Measurements from ENCODE around the gene NATD1.
"Not testable (repeated sequence)": the region's sequence is repeated elsewhere in the genome, so short reads cannot be mapped to it uniquely, and the experiment has no call there.

The NATD1 gene

GRCh38 chr17:21192414-21192813 is 60.8 kb downstream of the NATD1 start:
- H3K36me3 Mint-ChIP-seq (ENCODE audit: low read depth) = peaks cover 35% of the 10 kb centered on the region
- not testable (repeated sequence) for H3K27ac Mint-ChIP-seq; H3K4me3 Mint-ChIP-seq; H3K9me3 Mint-ChIP-seq; H3K27me3 Mint-ChIP-seq; H3K4me1 Mint-ChIP-seq (ENCODE audit: low read depth)

- Mint-ChIP-seq H3K27ac (no peak overlapping the region), H3K27me3 (no peaks in the 10 kb centered on the region), H3K36me3 (ENCODE audit: low read depth) (peaks cover 29% of the 10 kb centered on the region), H3K9me3 (no peaks in the 10 kb centered on the region), H3K4me3 (no peak overlapping the region), H3K4me1 (ENCODE audit: low read depth) (no peaks in the 10 kb centered on the region)
Observed at GRCh38 chr17:21191698-21192097, 61.5 kb downstream of the NATD1 start.

- no peaks in the 10 kb centered on the region for H3K27me3 Mint-ChIP-seq
- H3K9me3 Mint-ChIP-seq = no peaks in the 10 kb centered on the region
- H3K4me1 Mint-ChIP-seq (ENCODE audit: low read depth) = no peaks in the 10 kb centered on the region
- no peak overlapping the region for H3K4me3 Mint-ChIP-seq
- H3K36me3 Mint-ChIP-seq (ENCODE audit: low read depth) = peaks cover 29% of the 10 kb centered on the region
- no peak overlapping the region for H3K27ac Mint-ChIP-seq
Observed at GRCh38 chr17:21190078-21190477, 63.1 kb downstream of the NATD1 start.

- Mint-ChIP-seq H3K27me3 (no peaks in the 10 kb centered on the region), H3K4me1 (ENCODE audit: low read depth) (no peaks in the 10 kb centered on the region), H3K9me3 (no peaks in the 10 kb centered on the region), H3K36me3 (ENCODE audit: low read depth) (peaks cover 31% of the 10 kb centered on the region), H3K27ac (no peak overlapping the region), H3K4me3 (no peak overlapping the region)
Observed at GRCh38 chr17:21189361-21189760, 63.8 kb downstream of the NATD1 start.

Data from stimulated activated naive CD8-positive, alpha-beta T cell treated with anti-CD3 and anti-CD28 coated beads, Interleukin-15, Interleukin-2, amounts not matched to agents 100 ng/mL and 50 ng/mL, for 24 hours (primary cell).